ENCODE measurements around the gene THSD7B.

DNA sequence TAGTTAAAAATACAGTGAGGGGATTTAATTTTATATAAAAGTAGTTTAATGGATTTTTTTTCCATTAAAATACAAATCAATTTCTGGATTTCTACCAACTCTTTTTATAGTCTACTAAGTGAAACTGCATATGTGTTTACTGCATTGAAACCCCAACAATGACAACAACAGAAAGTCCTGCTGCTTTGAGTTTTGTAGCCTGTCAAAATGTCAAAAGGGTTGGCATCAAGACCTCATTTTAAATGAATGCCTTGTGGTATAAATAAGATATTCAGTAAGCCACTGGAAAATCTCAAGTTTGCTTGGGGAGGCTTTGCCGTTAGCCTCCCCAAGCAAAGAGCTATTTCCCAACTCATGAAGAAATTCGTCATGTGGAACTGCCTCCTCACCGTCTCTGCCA is 758.6 kb downstream of the THSD7B start:
- TF ChIP-seq EZH2 (IDR thresholded peaks at IDR 0.05): no peak
- TF ChIP-seq POLR2AphosphoS5 (IDR thresholded peaks at IDR 0.05; ENCODE audit: borderline replicate concordance, low read depth, low read length): no peak
